Measurements from ENCODE around the gene SHOC1.
"Not testable (repeated sequence)": the region's sequence is repeated elsewhere in the genome, so short reads cannot be mapped to it uniquely, and the experiment has no call there.

The SHOC1 gene

DNA sequence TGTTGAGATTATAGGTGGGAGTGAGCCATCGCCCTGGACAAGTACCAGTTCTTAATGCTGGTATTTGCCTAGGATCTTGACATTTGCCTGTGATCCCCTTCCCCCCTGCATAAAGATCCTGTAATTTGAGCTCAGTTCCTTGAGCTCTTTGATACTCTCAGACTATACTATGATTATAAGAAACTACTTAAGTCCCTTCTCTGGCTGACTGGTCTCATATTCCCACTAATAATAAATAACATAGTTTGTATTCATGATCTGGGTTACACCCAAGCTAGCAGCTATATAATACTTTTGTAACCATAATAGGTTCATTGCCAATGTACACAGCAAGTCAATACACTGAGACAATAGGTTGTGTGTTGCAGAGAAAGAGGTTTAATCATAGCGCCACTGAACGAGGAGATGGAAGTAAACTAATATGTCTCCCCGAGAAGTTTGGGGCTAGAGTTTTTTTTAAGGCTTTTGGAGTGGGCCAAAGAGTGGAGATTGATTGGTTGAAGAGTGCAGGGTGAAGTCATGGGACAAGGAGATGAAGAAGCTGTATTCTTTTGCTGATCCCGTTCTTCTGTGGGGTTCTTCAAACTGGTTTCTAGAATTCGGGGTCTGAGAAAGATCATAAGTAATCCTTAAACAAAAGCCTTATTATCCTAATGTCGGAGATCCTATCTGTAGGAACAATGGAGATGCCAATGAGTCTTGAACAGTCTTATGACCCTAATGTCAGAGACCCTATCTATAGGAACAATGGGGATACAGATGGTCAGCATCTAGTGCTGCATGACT, 20.7 kb upstream of the SHOC1 start:
- TF ChIP-seq, protein P1, sequence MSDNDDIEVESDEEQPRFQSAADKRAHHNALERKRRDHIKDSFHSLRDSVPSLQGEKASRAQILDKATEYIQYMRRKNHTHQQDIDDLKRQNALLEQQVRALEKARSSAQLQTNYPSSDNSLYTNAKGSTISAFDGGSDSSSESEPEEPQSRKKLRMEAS (IDR thresholded peaks at IDR 0.05; ENCODE audit: low read depth, low read length): no peak
- TF ChIP-seq, protein P2, sequence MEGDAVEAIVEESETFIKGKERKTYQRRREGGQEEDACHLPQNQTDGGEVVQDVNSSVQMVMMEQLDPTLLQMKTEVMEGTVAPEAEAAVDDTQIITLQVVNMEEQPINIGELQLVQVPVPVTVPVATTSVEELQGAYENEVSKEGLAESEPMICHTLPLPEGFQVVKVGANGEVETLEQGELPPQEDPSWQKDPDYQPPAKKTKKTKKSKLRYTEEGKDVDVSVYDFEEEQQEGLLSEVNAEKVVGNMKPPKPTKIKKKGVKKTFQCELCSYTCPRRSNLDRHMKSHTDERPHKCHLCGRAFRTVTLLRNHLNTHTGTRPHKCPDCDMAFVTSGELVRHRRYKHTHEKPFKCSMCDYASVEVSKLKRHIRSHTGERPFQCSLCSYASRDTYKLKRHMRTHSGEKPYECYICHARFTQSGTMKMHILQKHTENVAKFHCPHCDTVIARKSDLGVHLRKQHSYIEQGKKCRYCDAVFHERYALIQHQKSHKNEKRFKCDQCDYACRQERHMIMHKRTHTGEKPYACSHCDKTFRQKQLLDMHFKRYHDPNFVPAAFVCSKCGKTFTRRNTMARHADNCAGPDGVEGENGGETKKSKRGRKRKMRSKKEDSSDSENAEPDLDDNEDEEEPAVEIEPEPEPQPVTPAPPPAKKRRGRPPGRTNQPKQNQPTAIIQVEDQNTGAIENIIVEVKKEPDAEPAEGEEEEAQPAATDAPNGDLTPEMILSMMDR (IDR thresholded peaks at IDR 0.05; ENCODE audit: low read depth, low read length): no peak
- no peak for TF ChIP-seq MYC (IDR thresholded peaks at IDR 0.05; ENCODE audit: low read depth, low read length)
- no peak for TF ChIP-seq POLR2A (IDR thresholded peaks at IDR 0.05; ENCODE audit: extremely low read depth, insufficient read length)
- DNase-seq (ENCODE audit: low read depth): no peak
- H3K4me3 ChIP-seq (ENCODE audit: low read depth, low read length): no peak overlapping the region

DNA sequence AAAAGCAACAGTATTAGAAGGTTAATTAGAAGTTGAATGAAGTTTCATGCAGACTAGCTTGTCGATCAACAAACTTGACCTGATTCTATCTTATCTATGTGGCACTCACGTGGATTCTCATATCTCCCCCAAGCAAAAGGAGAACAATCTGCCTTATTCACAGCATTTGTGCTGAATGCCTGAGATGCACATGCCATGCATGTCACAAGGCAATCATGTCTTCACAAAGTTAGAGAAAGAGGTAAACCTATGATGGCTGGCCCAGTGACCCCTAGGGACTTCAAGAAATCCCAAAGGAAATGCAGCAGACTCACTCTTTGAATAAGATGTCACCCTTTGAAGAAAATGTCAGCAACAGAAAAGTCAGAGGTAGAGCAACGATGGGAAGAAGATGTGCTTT, 17.6 kb upstream of the SHOC1 start:
- no peak overlapping the region for H3K4me3 ChIP-seq (ENCODE audit: low read depth, low read length)
- no peak for DNase-seq (ENCODE audit: low read depth)
- TF ChIP-seq MYC (IDR thresholded peaks at IDR 0.05; ENCODE audit: low read depth, low read length) (no peak), POLR2A (IDR thresholded peaks at IDR 0.05; ENCODE audit: extremely low read depth, insufficient read length) (no peak)
- TF ChIP-seq, protein P2 (IDR thresholded peaks at IDR 0.05; ENCODE audit: low read depth, low read length): no peak
- TF ChIP-seq, protein P1 (IDR thresholded peaks at IDR 0.05; ENCODE audit: low read depth, low read length): no peak

DNA sequence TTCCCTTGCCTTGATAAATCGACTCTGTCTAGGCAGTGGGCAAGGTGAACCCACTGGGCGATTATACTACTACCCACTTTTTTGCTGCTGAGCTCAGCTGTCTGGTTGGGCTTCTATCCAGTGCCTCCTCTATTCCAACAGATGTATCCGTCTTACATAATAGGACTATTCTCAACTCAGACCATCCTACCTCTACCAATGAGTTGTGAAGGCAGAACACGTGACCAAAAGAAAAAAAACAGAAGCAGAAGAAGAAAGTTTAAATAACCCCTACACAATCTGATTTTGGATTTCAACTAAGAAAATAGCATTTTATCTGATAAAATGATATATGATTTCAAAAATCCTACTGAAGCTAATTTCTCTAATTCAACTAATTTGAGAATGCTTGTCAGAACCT, 16.2 kb upstream of the SHOC1 start:
- TF ChIP-seq, protein P2 (IDR thresholded peaks at IDR 0.05; ENCODE audit: low read depth, low read length): no peak
- DNase-seq (ENCODE audit: low read depth): no peak
- H3K4me3 ChIP-seq (ENCODE audit: low read depth, low read length): no peak overlapping the region

GRCh38 chr9:111810415-111810814, 15.7 kb upstream of the SHOC1 start:
- H3K4me3 ChIP-seq (ENCODE audit: low read depth, low read length): not testable (repeated sequence)

GRCh38 chr9:111807197-111807596, 12.5 kb upstream of the SHOC1 start:
- no peak for DNase-seq (ENCODE audit: low read depth)
- H3K4me3 ChIP-seq (ENCODE audit: low read depth, low read length): no peak overlapping the region
- TF ChIP-seq, protein P2 (IDR thresholded peaks at IDR 0.05; ENCODE audit: low read depth, low read length): no peak
- no peak for TF ChIP-seq MYC (IDR thresholded peaks at IDR 0.05; ENCODE audit: low read depth, low read length)
- TF ChIP-seq POLR2A (IDR thresholded peaks at IDR 0.05; ENCODE audit: extremely low read depth, insufficient read length): no peak
- TF ChIP-seq, protein P1 (IDR thresholded peaks at IDR 0.05; ENCODE audit: low read depth, low read length): no peak

More at GRCh38 chr9:111810415-111810814, 15.7 kb upstream of the SHOC1 start:
- DNase-seq (ENCODE audit: low read depth): not testable (repeated sequence)

DNA sequence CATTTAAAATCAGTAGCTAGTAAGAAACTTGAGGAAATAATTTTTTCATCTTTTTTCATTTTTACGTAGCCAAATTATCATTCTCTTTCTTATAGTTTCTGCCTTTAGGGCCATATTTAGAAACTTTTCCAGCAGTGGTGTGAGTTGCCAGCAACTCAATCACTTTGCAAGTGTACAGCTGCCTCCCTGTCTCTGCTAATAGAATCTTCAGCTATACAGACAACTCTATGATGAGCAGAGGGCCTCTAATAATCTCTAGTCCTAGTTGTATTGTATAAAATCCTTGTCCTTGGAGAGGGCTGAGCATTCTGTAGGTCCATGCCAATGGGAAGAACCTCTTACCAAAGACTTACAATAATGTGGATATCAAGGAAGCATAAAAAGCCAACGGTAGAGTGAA, 11.5 kb upstream of the SHOC1 start:
- H3K4me3 ChIP-seq (ENCODE audit: low read depth, low read length): no peak overlapping the region
- TF ChIP-seq POLR2A (IDR thresholded peaks at IDR 0.05; ENCODE audit: extremely low read depth, insufficient read length): no peak
- TF ChIP-seq MYC (IDR thresholded peaks at IDR 0.05; ENCODE audit: low read depth, low read length): no peak
- TF ChIP-seq, protein P2 (IDR thresholded peaks at IDR 0.05; ENCODE audit: low read depth, low read length): no peak
- TF ChIP-seq, protein P1 (IDR thresholded peaks at IDR 0.05; ENCODE audit: low read depth, low read length): no peak
- no peak for DNase-seq (ENCODE audit: low read depth)

Data from NB4 (cell line).